IgD-negative memory B cell (primary cell): Measurements from ENCODE around the gene EPG5. TPM values are rescaled to one million over a fixed set of nuclear protein-coding genes. Genes with fewer than 3 reads are reported as not detected.
"Not testable (repeated sequence)": the region's sequence is repeated elsewhere in the genome, so short reads cannot be mapped to it uniquely, and the experiment has no call there.

Source experiments
- H3K27ac Mint-ChIP-seq, 3 donors: one replicate each; pipeline ENCODE4 v1.8.0; 2020 to 2022; ENCODE audit warnings: mild to moderate bottlenecking in 3 of 3, mixed read lengths in 3 of 3, moderate library complexity in 1 of 3
- H3K27me3 Mint-ChIP-seq: one replicate; pipeline ENCODE4 v1.8.0; 2021; ENCODE audit warnings: mixed read lengths
- H3K36me3 Mint-ChIP-seq: one replicate; pipeline ENCODE4 v1.8.0; 2020; ENCODE audit warnings: mild to moderate bottlenecking, mixed read lengths
- H3K4me1 Mint-ChIP-seq, 3 donors: one replicate each; pipeline ENCODE4 v1.8.0; 2020 to 2022; ENCODE audit warnings: mixed read lengths in 3 of 3, mild to moderate bottlenecking in 1 of 3
- H3K4me3 Mint-ChIP-seq, 4 donors: one replicate each; pipeline ENCODE4 v1.8.0; 2020 to 2022; ENCODE audit warnings: mild to moderate bottlenecking in 4 of 4, mixed read lengths in 4 of 4, moderate library complexity in 3 of 4
- H3K9me3 Mint-ChIP-seq, 3 donors: one replicate each; pipeline ENCODE4 v1.8.0; 2020 to 2021; ENCODE audit warnings: mixed read lengths in 3 of 3, mild to moderate bottlenecking in 1 of 3
- polyA plus RNA-seq: library from polyadenylated mRNA; unstranded; fragments of 300-500 nt; fragmentation: Illumina TruSeq; gene quantifications from one replicate; pipeline ENCODE4 v1.2.3, GENCODE V29; 2021

The EPG5 gene
- polyA plus RNA-seq, 1 donor from 2014 or later: 2.9 TPM

DNA sequence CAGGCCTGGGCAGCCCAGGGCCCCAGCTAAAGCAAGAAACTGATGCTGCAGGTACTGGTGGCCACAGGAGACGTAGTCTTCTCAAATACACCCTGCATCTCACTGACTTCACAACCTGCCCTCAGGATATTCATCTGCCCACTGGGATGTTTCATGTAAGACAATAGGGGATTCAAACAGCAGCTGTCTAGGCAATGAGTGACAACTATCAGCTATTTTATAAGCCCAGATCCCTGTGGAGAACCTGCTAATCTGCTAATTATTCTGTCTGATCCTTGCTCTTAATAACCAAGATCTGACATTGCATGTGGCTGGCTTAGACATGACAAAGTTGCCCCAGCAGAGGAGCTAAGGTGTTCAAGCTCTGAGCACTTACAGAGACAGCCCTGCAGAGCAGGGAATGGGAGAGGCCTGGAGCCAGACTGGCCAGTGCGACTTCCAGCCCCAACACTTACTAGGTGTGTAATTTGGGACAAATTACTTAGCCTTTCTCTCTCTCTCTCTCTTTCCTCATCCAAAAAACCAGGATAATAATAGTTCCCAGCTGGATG, 113.0 kb downstream of the EPG5 start:
- H3K27ac Mint-ChIP-seq: no peak overlapping the region
- H3K4me3 Mint-ChIP-seq: no peak overlapping the region
- H3K27me3 Mint-ChIP-seq: no peaks in the 10 kb centered on the region
- peaks cover 10% of the 10 kb centered on the region for H3K36me3 Mint-ChIP-seq
- H3K4me1 Mint-ChIP-seq: peaks cover 0 to 4% (median 0%) of the 10 kb centered on the region in 3 donors
- H3K9me3 Mint-ChIP-seq: no peaks in the 10 kb centered on the region

DNA sequence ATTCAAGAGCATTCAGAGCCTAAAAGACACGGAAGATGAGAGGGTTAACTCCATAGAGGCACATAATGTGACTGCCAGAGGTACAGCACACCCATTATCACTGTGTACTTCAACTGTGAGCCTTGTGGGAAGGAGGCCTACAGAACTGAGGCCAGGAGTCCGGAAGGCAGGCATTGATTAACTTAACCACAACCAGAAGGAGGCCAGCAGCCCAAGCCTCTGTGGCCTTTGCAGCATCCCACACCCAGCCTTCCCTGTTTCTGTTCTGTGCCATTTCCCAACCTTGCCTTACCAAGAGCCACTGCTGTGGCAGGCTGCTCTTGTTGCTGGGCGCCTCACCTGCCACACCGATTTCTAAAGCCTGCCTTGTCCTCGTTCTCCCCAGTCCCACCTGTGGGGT, 114.5 kb downstream of the EPG5 start:
- peaks cover 0 to 4% (median 0%) of the 10 kb centered on the region in 3 donors for H3K4me1 Mint-ChIP-seq
- H3K27ac Mint-ChIP-seq: peak overlapping the region in 1 of 3 donors; percentile 78
- H3K27me3 Mint-ChIP-seq: no peaks in the 10 kb centered on the region
- peaks cover 7% of the 10 kb centered on the region for H3K36me3 Mint-ChIP-seq
- H3K9me3 Mint-ChIP-seq: no peaks in the 10 kb centered on the region
- no peak overlapping the region for H3K4me3 Mint-ChIP-seq

DNA sequence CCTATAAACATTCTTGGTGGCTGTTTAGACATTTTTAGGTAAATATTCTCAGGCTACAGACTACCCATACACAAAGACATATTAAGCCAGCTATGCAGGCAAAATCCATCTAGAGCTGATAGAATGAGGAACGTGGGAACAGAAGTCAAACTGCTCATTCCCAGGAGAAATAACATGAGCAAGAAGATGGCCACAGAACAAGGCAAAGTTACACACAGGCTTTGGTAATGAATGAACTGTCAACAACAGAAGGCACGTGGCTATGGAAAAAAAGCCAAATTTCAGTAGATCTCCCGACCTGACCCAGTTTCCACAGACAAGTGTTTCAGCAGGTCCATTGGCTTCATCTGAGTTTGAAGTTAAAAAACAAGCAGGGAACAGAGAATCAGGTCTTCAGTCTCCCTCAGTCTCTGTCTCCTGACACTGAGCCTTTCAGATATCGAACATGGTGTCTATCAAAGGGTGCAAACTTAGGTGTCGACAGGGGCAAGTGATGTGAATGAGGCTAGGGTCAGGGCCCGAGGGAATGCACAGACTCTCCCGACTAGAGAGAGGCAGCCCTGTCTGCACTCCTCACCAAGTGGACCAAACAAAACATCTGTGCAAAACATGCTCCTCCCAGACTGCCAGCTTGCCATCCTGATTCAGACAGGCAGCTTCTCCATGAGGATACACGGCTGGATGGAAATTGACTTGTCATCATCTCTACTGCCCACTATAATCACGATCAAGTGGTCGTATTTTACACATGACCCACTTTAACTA, 115.8 kb downstream of the EPG5 start:
- peaks cover 7% of the 10 kb centered on the region for H3K36me3 Mint-ChIP-seq
- no peaks in the 10 kb centered on the region for H3K9me3 Mint-ChIP-seq
- H3K27me3 Mint-ChIP-seq: no peaks in the 10 kb centered on the region
- H3K4me1 Mint-ChIP-seq: peaks cover 0 to 4% (median 0%) of the 10 kb centered on the region in 3 donors
- no peak overlapping the region for H3K4me3 Mint-ChIP-seq
- H3K27ac Mint-ChIP-seq: no peak overlapping the region

DNA sequence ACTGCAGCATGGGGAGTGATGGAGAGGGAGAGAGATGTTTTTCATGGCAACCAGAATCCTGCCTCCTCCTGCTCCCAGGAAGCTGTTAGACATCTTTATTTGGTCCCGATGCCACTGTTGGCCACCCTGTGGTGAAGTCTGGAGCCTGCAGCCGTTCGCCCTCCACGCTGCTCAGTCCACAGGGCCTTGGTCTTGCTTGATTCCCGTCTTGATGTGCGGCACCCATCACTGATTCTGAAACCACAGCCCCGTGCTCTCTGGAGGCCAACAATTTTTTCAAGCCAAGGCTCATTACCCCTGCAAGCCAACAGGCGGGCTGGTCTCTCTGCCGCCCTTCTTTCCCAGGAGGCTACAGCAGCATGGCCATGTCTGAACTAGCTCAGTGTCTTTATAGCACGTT, 117.1 kb downstream of the EPG5 start:
- Mint-ChIP-seq H3K27ac (no peak overlapping the region), H3K27me3 (no peaks in the 10 kb centered on the region), H3K4me1 (peaks cover 0 to 4% (median 0%) of the 10 kb centered on the region in 3 donors), H3K36me3 (peaks cover 5% of the 10 kb centered on the region), H3K9me3 (no peaks in the 10 kb centered on the region), H3K4me3 (no peak overlapping the region)

DNA sequence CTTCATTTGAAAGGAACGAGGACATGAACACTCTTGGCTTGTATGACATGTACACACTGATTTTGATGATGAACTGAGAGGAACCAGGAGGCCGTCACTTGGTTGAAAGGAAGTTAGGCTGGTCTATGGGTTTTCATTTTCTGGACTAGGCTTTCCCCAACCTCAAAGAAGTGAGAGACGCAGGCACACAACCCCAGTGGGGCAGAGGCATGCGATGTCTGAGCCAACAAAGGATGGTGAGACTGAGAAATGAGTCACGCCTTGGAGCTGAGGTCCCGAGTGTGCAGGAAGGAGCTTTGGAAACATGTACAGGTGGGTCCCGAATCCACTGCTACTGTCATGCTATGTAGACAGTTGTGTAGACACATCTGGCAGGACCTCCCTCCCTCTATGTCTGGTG, 117.6 kb downstream of the EPG5 start:
- no peak overlapping the region for H3K4me3 Mint-ChIP-seq
- H3K27ac Mint-ChIP-seq: peak overlapping the region in 1 of 3 donors; percentile 61
- H3K4me1 Mint-ChIP-seq: peaks cover 0 to 4% (median 0%) of the 10 kb centered on the region in 3 donors
- peaks cover 5% of the 10 kb centered on the region for H3K36me3 Mint-ChIP-seq
- H3K9me3 Mint-ChIP-seq: no peaks in the 10 kb centered on the region
- no peaks in the 10 kb centered on the region for H3K27me3 Mint-ChIP-seq

DNA sequence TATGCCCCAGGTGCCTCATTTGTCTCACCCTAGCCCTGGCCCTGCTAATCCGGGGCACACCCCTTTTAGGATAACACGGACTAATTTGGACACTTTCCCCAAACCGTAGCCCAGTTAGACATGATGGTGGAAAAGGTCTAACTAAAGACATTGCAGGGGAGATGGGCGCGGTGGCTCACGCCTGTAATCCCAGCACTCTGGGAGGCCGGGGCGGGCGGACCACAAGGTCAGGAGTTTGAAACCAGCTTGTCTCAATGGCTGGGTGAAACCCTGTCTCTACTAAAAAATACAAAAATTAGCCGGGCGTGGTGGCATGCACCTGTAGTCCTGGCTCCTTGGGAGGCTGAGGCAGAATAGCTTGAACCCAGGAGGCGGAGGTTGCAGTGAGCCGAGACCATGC, 118.5 kb downstream of the EPG5 start:
- H3K36me3 Mint-ChIP-seq, H3K4me1 Mint-ChIP-seq, H3K4me3 Mint-ChIP-seq, H3K27me3 Mint-ChIP-seq, H3K27ac Mint-ChIP-seq, H3K9me3 Mint-ChIP-seq: not testable (repeated sequence)

DNA sequence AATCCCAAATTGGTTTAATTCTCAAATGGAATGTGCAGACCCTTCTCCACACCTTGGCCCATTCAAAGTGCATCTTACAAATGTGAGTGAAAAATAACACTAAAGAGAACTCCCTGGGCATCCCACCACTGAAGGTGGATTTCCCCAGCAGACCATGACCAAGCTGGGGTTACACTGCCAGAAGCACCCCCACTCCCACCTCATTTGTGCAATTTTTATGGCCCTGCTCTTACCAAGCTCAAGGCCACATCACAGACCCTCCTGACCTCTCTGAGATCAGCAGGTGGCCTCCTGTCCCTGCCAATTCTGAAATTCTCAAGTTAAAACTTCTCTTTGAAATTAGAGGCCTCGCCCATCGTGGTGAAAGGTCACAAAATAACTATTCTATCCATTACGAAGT, 120.0 kb downstream of the EPG5 start:
- Mint-ChIP-seq H3K27ac (peak overlapping the region in 1 of 3 donors; percentile 14), H3K4me3 (no peak overlapping the region), H3K36me3 (peaks cover 2% of the 10 kb centered on the region), H3K9me3 (no peaks in the 10 kb centered on the region), H3K4me1 (peaks cover 0 to 4% (median 0%) of the 10 kb centered on the region in 3 donors), H3K27me3 (no peaks in the 10 kb centered on the region)

DNA sequence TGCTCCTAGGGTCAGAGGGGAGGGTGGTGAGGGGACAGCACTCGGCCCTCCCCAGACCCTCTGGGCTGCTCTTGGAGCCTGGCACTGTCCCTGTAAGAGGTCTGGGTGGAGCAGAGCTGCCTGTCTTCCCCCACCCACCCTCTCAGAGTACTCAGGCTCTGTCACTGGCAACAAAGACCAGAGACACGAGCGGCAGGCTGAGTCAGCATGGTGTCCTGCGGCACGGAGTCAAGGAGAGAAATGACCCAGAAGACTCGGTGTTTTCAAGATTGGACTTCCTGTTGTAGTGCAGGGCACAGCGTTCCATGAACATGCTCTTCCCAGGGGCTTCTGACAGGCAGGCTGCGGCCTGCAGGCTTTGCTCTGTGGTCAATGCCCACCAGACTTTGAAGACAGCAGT, 121.7 kb downstream of the EPG5 start:
- no peaks in the 10 kb centered on the region for H3K9me3 Mint-ChIP-seq
- no peak overlapping the region for H3K4me3 Mint-ChIP-seq
- no peak overlapping the region for H3K27ac Mint-ChIP-seq
- H3K27me3 Mint-ChIP-seq: no peaks in the 10 kb centered on the region
- H3K4me1 Mint-ChIP-seq: peaks cover 0 to 3% (median 0%) of the 10 kb centered on the region in 3 donors
- peaks cover 5% of the 10 kb centered on the region for H3K36me3 Mint-ChIP-seq

DNA sequence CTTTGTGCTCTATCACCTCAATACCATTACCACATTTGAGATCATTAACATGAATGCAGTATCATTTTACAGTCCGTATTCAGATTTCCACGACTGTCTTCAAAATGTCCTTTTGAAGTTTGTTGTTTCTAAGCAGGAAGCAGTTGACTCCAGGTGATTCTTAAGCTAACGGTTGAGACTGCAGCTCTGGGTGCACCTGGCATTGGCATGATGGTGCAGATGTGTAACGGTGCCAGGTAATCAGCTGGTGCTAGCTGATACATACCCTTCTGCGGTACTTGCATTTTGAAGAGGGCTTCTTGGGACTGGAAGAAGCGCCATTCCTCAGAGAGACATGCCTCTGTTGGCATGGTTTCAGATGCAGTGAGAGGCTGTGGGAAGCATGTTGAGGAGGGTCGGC, 122.2 kb downstream of the EPG5 start:
- H3K9me3 Mint-ChIP-seq: no peaks in the 10 kb centered on the region
- H3K4me3 Mint-ChIP-seq: no peak overlapping the region
- H3K27ac Mint-ChIP-seq: peak overlapping the region in 1 of 3 donors; percentile 41
- no peaks in the 10 kb centered on the region for H3K4me1 Mint-ChIP-seq
- peaks cover 5% of the 10 kb centered on the region for H3K36me3 Mint-ChIP-seq
- H3K27me3 Mint-ChIP-seq: no peaks in the 10 kb centered on the region

DNA sequence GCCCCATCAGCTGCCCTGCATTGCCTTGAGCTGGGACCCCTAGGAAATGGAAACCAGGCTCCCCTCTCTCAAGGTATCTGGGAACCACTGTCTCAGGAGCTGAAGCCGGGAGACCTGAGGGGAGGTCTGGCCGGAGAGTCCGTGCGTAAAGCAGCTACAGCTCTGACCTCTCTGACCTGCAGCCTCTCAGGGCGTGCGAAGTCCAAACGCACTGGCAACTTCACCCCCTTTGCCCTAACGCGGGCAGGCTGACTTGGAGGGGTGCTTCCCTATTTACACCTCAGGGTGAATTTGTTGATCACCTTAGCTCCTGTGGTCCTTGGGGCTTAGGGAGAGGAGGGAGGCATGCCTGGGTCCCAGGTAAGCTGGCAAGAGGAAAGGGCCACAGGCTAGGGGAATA, 124.1 kb downstream of the EPG5 start:
- Mint-ChIP-seq H3K36me3 (peaks cover 5% of the 10 kb centered on the region), H3K4me3 (no peak overlapping the region), H3K9me3 (no peaks in the 10 kb centered on the region), H3K4me1 (peaks cover 0 to 5% (median 0%) of the 10 kb centered on the region in 3 donors), H3K27ac (no peak overlapping the region), H3K27me3 (peaks cover 13% of the 10 kb centered on the region)

DNA sequence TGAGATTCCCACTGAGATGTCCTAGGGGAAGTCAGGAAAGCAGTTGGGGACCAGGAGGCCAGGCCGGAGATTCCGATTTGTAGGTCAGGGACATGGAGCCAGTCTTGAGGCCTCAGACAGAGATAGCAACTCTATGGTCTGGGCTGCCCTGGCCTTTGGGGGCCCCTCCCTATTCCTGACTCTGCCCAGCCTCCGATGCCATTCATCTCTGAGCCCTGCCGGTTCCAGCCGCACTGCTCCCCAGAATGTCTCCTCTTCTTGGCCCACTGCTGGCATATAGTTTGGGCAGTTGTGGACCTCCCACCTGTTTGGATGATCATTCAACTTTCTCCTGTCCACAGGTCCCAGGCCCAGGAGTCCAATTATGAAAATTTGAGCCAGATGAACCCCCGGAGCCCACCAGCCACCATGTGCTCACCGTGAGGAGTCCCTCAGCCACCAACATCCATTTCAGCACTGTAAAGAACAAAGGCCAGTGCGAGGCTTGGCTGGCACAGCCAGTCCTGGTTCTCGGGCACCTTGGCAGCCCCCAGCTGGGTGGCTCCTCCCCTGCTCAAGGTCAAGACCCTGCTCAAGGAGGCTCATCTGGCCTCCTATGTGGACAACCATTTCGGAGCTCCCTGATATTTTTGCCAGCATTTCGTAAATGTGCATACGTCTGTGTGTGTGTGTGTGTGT, 125.2 kb downstream of the EPG5 start:
- peaks cover 5% of the 10 kb centered on the region for H3K36me3 Mint-ChIP-seq
- H3K27ac Mint-ChIP-seq: peak overlapping the region in 1 of 3 donors; percentile 53
- peaks cover 0 to 7% (median 1%) of the 10 kb centered on the region in 3 donors for H3K4me1 Mint-ChIP-seq
- H3K9me3 Mint-ChIP-seq: no peaks in the 10 kb centered on the region
- H3K4me3 Mint-ChIP-seq: no peak overlapping the region
- H3K27me3 Mint-ChIP-seq: peaks cover 18% of the 10 kb centered on the region

DNA sequence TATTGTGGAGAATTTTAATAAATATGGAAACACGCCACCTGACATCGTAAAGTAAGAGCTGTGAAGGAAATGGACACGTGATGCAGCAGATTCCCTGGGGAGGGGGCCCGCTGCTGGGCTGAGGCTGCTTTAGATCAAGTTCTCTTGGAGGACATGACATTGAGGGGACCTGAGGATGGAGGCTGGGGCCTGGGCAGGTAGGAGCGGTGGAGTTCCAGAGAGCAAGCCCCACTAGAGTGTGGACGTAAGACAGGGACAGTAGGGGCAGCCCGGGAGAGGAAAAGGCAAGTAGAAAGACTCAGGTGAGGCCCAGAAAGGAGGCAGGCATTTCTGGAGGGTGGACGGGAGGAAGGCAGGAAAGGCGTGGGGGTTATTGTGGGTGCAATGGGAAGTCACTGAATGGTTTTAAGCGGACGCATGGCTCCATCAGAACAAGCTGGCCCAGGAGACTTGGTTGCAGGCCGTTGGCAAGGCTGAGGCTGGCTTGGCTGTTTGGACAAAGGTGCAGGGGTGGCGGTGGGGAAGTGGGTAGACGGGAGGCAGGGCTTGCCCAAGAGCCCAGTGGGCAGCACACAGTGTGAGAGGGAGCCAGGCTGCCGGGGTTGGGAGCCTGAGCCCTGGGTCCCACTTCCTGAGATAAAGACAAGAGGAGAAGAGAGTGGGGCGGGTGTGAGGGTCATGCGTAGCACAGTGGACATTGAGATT, 125.9 kb downstream of the EPG5 start:
- no peaks in the 10 kb centered on the region for H3K9me3 Mint-ChIP-seq
- peaks cover 5% of the 10 kb centered on the region for H3K36me3 Mint-ChIP-seq
- H3K4me3 Mint-ChIP-seq: peak overlapping the region in 1 of 4 donors; percentile 33
- H3K4me1 Mint-ChIP-seq: peaks cover 0 to 7% (median 3%) of the 10 kb centered on the region in 3 donors
- H3K27me3 Mint-ChIP-seq: peaks cover 24% of the 10 kb centered on the region
- no peak overlapping the region for H3K27ac Mint-ChIP-seq

DNA sequence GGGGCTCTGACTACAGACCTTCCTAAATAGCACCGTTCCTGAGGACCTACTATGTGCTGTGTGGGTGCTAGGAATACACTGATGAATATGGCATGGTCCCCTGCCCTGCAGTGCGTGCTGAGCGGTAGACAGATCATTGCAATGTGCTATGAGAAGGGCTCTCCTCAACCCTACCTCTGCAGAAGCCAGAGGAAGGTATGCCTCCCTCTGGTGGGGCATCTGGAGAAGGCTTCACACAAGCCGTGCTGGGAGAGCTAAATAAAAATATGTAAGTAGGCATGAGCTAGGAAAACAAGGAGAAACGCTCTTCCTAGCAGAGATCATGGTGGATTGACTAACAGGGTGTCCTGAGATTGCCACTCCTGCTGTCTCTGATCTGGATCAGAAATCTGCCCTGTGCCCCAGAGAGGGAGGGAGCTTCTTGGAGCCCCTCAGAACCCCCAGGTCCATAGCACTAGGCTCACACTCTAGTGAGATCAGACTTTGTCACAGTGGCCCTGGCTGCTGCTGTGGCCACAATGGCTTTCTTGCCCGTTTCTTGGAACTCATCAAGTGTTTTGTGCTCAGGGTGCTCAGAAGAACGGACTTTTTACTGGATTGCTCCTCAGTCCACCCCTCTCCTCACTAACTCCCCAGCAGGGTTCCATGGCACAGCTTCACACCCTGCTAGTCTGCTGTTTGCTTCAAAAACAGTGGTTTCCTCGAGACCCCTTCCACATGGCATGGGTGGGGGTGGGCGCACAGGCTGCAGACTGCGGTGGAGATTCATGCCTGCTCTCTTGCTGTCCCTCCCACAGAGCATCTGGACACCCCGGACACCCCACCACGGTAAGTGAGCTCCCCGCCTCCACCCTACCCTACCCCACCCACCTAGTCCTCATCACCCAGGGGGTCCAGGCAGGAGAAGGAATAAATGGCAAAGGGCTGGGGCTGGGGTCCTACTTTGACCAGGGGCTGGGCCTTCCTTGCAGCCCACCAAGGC, 127.4 kb downstream of the EPG5 start:
- peaks cover 31% of the 10 kb centered on the region for H3K27me3 Mint-ChIP-seq
- H3K27ac Mint-ChIP-seq: no peak overlapping the region
- H3K36me3 Mint-ChIP-seq: peaks cover 5% of the 10 kb centered on the region
- H3K9me3 Mint-ChIP-seq: peaks cover 0 to 2% (median 0%) of the 10 kb centered on the region in 3 donors
- peak overlapping the region in 1 of 4 donors; percentile 51 for H3K4me3 Mint-ChIP-seq
- peaks cover 0 to 7% (median 3%) of the 10 kb centered on the region in 3 donors for H3K4me1 Mint-ChIP-seq
